ENCODE results near the gene RCE1.
A peak's percentile ranks its signal among the peaks of the same experiment; 100 is the strongest.

The RCE1 gene

DNA sequence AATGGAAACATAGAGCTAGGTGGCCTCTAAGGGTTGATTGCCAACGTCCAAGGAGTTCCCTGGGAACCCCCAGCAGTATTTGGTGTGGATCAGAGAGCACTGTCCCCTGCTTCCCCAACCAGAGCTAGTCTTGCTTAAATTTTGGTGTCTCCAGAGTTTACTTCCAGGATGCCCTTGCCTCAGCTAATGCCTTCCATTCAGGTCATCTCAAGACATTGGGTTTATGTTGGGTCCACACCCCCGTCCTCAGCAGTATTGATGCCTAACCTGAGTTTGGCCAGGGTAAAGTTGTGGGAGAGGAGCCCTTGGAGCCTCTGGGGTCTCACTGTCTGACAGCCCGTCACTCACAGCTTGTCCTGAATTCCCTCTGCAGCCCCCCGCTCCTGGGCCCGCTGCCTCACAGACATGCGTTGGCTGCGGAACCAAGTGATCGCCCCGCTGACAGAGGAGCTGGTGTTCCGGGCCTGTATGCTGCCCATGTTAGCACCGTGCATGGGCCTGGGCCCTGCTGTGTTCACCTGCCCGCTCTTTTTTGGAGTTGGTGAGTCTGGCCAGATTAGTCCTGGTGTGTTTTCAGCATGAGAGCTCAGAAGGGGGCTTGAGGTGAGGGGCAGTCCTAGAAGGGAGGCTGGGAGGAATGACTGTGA, 1.4 kb downstream of the RCE1 start:
- no peak for DNase-seq (ENCODE audit: low read depth)

DNA sequence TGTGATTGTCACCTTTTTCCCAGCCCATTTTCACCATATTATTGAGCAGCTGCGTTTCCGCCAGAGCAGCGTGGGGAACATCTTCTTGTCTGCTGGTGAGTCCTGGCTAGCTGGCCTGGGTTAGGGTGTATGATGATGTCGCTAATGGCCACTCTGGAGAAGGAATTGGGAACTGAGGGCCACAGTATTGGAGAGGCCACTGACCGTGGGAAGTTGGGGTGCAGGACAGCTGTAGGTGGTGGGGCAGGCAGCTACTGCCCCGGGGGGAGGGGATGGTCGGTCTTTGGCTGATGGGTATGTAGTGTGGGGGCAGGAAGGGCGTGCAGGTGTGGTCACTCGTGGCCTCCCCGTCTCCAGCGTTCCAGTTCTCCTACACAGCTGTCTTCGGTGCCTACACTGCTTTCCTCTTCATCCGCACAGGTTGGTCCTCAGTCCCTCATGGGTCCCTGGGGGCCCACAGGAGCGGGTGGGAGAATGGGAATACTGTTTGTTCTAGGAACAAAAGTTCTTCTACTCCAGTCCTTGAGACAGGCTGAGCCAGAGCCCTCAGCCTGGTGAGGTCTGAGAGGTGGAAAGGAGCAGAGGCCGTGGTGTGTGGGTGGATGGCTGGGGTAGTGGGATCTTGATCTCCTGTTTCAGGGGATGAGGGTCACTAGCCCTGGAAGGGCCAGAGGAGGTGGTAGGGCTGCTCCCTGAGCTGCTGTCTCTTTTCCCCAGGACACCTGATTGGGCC, 2.1 kb downstream of the RCE1 start:
- no peak for DNase-seq (ENCODE audit: low read depth)

DNA sequence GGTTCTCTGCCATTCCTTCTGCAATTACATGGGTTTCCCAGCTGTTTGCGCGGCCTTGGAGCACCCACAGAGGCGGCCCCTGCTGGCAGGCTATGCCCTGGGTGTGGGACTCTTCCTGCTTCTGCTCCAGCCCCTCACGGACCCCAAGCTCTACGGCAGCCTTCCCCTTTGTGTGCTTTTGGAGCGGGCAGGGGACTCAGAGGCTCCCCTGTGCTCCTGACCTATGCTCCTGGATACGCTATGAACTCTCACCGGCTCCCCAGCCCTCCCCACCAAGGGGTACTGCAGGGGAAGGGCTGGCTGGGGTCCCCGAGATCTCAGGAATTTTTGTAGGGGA, 2.6 kb downstream of the RCE1 start:
- DNase-seq (ENCODE audit: low read depth) = no peak

DNA sequence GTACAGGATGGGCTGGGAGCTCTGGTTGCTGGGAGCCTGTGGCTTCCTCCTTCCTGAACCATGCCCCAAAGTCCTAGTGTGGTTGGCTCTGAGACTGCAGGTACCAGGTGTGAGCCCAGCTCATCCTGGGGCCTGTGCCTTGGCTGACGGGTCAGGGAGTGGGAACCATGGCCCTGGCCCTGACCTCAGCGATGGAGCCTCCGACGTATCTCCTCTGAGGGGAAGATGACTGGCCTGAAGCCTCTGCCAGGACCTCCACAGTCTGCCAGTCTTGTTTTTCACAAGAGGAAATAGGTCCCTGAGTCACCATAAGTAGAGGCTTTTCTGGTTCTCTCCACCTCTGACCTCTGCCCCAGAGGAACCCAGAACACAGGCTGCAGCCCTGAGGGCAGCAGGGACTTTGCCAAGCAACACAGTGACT, 3.4 kb downstream of the RCE1 start:
- no peak for DNase-seq (ENCODE audit: low read depth)

DNA sequence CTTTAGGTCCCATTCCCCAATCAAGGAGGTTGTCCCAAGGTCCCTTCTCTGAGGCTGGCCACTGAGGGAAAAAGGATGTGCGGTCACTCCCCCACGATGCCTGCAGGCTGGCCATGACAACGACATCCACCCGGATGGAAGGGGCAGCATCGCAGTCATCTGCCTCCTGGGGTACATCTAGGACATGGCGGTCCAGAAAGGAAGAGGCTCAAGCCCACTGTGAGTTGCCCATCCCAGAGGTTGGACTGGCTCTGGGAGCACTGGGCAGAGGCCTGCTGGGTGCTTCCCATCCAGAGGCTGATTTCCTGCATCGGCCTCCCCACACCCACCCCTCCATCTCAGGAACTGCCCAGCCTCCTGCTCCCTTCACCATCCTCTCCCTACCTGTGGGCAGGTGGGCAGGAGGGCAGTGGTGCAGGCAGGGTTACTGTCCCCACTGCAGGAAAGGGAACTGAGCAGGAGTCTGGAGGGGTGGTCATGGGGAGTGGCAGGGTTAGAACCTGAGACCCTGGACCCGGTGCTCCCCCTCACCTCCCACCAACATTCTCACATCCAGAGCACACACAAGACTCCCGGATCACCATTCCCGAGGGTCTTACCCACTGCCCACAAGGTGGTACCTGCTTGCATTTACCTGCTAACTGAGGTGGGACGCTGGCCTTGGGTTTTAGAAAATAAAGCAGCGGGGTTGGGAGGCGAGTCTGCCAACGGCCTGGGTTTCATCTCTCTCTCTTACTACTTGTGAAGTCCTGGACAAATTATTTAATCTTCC, 4.4 kb downstream of the RCE1 start:
- DNase-seq (ENCODE audit: low read depth) = no peak

DNA sequence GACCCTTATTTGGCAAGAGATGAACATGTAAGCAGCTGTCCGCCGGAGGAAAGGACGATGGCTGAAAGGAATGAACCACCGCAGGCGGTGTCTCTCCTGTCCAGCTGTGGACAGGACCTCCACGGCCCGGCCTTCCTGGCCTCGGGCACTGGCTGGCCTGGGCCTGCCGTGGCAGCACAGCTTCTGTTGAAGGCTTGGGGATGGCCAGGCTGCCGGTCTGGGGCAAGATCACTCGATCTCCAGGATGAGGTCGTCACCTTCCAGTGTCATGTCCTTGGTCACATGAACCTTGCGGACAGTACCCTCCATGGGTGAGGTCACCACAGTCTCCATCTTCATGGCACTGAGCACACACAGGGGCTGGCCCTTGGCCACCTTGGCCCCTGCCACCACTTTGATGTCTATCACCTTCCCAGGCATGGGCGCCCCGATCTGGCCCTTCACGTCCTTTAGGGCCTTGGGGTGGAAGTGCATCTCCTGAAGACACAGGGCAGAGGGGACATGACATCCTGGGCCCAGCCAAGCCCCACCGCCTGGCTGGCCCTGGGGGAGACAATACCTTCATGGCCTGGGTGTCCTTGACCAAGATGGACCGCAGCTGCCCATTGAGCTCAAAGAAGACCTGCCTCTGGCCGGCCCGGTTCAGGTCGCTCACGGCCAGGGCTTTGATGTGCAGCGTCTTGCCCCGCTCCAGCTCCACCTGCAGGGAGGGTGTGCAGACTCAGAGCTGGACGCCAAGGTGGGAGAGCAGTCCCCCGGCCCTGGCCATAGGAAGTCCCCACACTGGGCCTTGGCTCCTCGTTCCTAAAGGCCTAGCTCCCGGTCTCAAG, 5.6 kb downstream of the RCE1 start:
- DNase-seq (ENCODE audit: low read depth) = no peak

DNA sequence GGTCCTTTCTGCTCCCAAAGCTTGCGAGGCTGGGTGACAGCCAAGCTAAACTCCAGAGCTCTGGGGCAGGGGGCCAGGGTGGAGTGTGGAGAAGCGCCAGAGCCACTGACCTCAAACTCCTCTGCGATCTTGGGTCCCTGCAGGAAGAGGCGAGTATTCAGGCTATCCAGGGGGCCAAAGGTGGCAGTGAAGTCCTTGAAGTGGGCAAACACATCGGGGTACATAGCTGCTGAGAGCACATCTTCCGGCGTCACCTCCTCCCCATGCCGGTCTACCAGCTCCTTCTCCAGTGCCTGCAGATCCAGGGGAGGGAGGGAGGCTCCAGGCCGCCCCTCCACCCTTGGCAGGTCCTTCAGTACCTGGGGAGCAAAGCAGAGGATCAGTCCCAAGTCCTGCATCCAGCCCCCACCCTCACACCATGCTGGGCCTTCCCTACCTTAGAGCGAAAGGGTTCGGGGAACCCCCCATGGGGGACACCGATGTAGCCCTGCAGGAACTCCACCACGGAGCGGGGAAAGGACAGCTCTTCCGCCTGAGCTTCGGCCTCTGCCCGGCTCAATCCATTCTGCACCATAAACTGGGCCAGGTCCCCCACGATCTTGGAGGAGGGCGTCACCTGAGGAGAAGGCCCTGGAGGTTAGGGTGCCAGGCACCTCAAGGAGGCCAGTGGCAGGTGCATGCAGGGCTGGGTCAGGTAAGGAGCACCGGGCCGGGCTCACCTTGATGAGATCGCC, 6.4 kb downstream of the RCE1 start:
- DNase-seq (ENCODE audit: low read depth) = no peak

DNA sequence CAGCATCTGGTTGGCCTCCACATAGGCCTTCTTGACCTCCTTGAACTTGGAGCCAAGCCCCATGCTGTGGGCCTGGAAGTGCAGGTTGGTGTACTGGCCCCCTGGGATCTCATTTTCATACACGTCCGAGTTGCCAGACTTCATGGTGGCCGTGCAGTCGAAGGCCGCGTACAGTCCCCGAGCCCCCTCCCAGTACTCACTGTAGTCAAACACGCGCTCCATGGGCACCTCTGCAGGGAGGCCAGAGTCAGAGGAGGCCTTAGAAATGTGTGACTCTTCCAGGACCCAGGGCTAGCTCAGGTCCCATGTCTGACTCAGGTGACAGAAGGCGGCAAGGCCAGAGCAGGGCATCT, 7.0 kb downstream of the RCE1 start:
- no peak for DNase-seq (ENCODE audit: low read depth)

DNA sequence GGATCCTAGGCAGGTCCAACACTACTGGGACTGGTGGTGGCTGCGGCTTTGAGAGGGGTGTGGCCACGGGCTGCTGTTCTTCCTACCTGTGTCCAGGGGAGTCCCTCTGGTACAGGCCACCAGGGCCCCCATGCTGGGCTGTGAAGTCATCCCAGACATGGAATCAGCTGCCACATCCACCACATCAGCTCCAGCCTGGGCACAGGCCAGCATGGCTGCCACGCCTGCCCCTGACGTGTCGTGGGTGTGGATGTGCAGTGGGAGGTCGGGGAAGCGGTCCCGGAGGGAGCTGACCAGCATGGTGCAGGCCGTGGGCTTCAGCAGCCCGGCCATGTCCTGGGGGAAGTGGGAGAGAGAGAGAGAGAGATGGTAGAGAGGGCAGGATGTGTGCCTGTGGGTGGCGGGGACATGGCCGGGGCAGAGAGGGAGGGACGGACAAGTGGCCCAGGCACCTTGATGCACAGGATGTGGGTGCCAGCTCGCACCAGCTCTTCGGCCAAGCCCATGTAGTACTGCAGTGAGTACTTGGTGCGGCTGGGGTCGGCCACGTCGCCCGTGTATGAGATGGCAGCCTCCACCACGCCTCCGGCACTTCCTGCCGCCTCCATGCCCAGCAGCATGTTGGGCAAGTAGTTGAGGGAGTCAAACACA, 7.5 kb downstream of the RCE1 start:
- no peak for DNase-seq (ENCODE audit: low read depth)

DNA sequence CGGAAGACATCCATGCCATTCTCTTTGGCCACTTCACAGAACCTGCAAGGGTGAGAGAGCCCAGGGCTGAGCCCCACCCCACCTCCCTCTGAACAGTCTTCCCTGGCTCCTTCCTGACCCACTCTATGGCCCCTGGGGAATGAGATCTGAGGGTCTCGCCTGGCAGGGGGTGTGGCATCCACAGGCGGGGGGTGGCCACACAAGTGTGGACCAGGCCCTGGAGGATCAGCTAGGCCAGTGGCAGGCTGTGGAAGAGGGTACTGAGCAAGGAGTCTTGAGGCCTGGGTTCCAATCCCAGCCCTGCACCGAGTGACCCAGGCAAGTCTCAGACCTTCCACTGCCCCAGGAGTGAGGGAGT, 8.0 kb downstream of the RCE1 start:
- DNase-seq (ENCODE audit: low read depth) = no peak

DNA sequence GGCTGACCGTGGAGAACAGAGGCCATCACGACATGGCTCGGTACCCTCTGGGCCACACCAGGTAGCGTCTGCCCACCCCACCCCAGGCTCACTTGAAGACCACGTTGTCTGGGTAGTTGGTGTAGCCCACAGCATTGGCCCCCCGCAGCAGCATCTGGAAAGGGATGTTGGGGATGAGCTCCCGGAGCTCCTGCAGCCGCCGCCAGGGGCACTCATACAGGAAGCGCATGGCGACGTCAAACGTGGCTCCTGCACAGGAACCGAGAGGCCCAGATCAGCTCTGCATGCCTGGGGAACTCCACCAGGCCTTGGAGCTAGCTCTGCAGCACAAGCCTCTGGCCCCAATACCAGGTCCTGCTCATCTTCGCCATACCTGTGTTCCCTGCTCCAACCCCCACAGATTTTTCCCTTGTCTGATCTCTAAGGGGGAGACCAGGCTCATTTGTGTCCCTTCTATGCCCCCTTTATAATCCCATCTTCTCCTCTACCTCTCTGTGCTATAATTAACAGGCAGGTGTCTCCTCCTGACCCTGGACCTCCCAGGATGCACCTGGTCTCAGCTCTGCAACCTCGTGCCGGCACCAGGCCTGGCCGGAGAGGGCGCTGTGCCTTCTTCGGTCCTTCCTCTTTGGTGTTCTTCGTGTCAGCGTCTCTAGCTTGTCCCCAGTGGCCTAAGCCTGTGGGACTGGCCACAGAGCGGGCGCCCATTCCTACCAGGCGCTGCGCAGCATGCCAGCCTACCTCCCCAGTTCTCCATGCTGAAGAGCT, 8.6 kb downstream of the RCE1 start:
- no peak for DNase-seq (ENCODE audit: low read depth)

DNA sequence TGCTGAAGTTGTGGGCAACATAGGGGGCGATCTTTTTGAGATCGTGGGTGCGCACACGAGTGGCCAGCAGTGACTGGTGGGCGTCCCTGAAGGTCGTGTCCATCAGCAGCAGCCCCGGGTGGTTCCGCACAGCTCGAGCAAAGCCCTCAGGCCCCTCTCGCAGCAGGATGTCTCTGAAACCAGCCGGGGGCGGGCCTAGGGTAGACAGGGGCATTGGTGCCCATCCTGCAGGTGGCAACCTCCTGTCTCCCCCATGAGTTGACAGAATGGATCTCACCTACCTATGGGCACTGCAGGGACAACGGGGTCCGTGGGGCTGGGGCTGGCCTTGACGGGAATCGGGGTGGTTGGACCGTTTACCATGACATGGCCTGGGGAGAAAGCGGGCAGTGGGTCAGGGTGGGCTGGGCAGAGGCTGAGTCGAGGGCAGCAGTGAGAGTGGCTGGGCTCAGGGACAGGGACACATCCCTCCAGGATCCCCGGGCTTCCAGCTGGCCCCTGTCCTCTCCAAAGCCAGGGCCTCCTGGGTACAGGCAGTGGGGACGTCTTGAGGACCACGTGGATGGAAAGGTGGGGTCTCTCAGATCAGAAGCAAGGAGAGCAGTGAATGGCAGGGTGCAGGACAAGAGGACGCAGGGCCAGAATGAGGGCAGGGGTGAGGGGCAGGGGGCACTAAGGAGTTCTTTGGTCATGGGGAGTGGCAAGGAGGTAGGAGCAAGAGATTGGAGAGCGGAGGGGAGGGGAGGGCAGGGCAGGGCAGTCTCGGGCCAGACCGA, 9.4 kb downstream of the RCE1 start:
- no peak for DNase-seq (ENCODE audit: low read depth)

DNA sequence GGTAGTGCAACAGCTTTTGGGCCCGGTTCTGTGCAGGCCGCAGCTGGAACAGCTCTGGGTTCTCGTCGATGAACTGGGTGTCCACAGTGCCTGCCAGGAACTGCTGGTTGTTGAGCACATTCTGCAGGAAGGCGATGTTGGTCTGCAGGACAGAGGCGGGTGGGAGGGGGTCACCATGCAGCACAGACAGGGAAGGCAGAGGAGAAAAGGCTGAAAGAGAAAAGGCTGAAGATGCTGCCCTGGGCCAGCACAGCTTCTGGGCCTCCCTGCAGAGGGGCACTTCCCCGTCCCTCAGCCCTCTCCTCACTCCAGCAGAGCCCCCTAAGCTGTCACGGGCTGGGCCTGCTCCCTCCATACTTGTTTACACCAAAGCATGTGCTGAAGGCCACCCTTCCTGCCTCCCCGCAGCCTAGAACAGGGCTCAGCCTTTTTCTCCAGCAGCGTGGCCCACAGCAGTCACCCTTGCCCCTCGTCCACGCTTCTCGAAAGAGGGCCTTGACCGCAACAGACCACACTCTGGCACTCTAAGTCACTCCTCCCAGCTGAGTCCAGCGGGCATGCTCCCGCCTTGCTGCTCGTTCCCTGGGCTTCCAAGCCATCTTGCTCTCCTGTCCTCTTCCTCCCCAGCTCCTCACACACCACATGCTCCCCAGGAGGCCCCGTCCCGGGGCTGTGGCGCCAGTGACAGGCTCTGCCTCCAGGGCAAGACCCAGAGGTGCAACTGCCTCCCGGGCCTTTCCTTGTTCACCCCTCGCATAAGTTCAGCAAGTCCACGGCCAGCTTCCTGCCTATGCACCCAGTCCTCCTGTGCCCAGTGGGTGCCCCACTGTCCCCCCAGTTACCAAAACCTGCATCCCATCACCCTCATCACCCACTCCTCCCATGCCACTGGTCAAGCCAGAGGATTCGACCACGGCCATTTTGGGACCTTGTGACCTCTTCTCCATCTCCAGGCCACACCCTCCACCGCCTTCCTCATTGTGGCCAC, 10.3 kb downstream of the RCE1 start:
- no peak for DNase-seq (ENCODE audit: low read depth)

DNA sequence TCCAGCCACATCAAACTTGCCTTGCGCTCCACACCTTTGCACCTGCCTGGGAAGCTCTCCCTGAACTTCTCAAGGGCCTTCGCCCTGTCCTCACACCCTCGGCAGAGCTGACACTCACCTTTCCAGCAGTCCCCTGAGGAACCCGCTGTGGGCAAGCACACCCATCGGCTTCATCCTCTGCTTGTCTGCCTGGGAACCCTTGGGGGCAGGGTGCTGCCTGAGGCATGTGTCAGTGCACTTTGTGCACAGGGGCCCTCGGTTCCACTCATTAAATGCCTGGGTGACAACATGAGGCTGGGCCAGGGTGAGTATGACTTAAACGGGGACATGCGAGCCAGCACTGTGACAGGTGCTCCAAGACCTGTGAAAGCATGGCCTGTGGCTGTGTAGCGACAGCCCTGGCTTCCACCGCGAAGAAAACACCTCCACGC, 11.0 kb downstream of the RCE1 start:
- no peak for DNase-seq (ENCODE audit: low read depth)

DNA sequence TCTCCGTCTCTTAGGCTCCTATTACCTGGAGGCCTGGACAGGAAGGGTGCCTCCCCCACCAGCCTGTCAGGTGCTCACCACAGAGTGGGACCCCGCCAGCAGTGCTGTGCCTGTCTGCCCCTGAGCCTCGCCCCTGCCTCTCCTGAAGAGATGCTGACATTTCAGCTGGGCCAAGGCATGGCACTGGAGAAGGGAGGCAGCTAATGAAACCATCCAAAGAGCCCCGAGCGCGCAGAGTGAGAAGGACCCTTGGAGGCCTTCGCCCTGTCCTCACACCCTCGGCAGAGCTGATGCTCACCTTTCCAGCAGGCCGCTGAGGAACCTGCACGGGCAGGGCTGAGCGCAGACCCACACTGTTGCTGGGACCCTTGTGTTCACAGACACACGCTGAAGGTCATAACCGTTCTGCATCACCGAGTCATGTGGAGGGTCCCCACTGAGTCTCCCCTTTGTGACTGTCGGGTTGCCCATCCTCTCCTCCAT, 11.5 kb downstream of the RCE1 start:
- DNase-seq (ENCODE audit: low read depth) = no peak

DNA sequence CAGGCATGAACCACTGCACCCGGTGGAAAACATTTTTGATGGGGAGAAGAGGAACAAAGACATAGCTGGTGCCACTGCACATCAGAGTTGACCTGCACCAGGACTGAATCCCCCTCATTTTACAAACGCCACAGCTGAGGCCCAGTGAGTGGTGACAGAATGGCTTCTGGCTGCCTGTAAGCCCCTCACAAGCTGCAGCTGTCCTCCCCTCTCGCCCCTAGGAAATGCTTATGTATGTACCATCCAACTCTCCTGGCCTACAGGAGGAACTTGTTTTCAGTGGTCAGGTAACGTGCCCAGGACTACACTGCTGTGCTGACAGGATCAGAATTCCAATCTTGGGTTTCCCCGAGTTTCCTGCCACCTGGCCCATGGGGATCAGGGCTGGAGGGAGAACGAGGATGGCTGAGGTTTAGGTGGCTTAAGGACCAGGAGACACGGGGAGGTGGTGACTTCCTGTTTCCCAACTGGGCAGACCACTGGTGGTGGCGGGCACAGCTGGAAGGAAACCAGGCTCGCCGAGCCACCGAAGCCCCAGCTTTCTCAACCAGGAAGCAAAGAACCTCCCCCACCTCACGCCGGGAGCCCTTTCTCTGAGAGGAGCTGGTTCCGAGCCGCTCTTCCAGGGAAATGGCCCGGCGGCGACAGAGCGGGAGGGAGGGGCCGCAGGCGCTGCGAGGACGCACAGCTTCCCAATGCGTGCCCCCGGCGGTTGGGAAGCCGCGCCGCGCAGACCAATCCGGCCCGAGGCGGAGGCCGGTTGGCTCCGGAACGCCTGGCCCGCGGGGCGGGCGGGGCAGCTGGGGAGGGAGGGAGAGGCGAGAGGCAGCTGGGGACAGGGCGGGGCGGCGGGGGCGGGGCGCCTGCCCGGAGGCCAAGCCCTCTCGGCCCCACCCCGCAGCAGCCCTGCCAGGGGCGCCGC, 12.6 kb downstream of the RCE1 start:
- peak; percentile 54 for DNase-seq (ENCODE audit: low read depth)
